PFSK-1 (cell line): ENCODE results near the gene SARDH.

Source experiments
- FOXP2 ChIP-seq: optimal IDR thresholded peaks from 2 replicates; pipeline ENCODE3; 2011; ENCODE audit warnings: borderline replicate concordance, control low read depth, inconsistent platforms; ENCODE audit not compliant: insufficient read depth; ENCODE audit errors: extremely low read length, extremely low read depth
- POLR2AphosphoS5 ChIP-seq: IDR thresholded peaks from 2 replicates; pipeline ENCODE4 v1.6.1; 2012; ENCODE audit warnings: low read depth, mild to moderate bottlenecking, control low read depth, low read length, moderate library complexity
- REST ChIP-seq, 2 experiments: IDR thresholded peaks; 2 replicates each; pipeline versions ENCODE4 v1.6.1 to v1.8.0; 2011 to 2012; ENCODE audit warnings: low read depth in 2 of 2, low read length in 2 of 2, control low read depth in 1 of 2, inconsistent platforms in 1 of 2, mild to moderate bottlenecking in 1 of 2, moderate library complexity in 1 of 2; ENCODE audit not compliant: insufficient read depth in 1 of 2
- SIN3A ChIP-seq: IDR thresholded peaks from 2 replicates; pipeline ENCODE4 v1.6.1; 2012; ENCODE audit warnings: mild to moderate bottlenecking, low read length, moderate library complexity, borderline replicate concordance; ENCODE audit not compliant: insufficient read depth

GRCh38 chr9:133742251-133742650 is 4.1 kb upstream of the SARDH start:
- TF ChIP-seq SIN3A (no peak), POLR2AphosphoS5 (no peak), REST (IDR thresholded peaks at IDR 0.05; ENCODE audit: insufficient read depth in 1 of 2, low read depth in 2 of 2, low read length in 2 of 2) (no peak), FOXP2 (no peak)
